ENCODE results near the gene MBD4. TPM values are rescaled to one million over a fixed set of nuclear protein-coding genes. Genes with fewer than 3 reads are reported as not detected.
"Not testable (repeated sequence)": the region's sequence is repeated elsewhere in the genome, so short reads cannot be mapped to it uniquely, and the experiment has no call there.

The MBD4 gene
- total RNA-seq (10 to 100 TPM; 37.9 to 56.6 (median 53.1) TPM), polyA plus RNA-seq (10 to 100 TPM; 45.2 to 46.9 TPM), total RNA-seq (72.4 reads per million, percentile 79 among the genes with 10 or more reads in this experiment)

- H3K4me1 ChIP-seq (ENCODE audit: control insufficient read depth in 2 of 2, insufficient read depth in 2 of 2, low read length in 2 of 2), result peaks cover 19 to 38% of the 10 kb centered on the region in 2 donors
Measured at GRCh38 chr3:129439817-129440617, at the start of gene MBD4, which contains the start of gene IFT122. Gene MBD4, minus strand, starts transcription at chr3:129439948. Its CDS starts 115 bp downstream, at chr3:129439833. Gene IFT122, plus strand, starts transcription at chr3:129440224. Its CDS starts 107 bp downstream, at chr3:129440331.

GRCh38 chr3:129489258-129489657 lies 49.5 kb upstream of the MBD4 start:
- peaks cover 0 to 11% (median 0%) of the 10 kb centered on the region in 3 experiments for H3K36me3 ChIP-seq (ENCODE audit: control insufficient read depth in 2 of 3, insufficient read depth in 3 of 3, low read length in 3 of 3)
- H3K4me1 Mint-ChIP-seq; H3K27me3 Mint-ChIP-seq; H3K27me3 ChIP-seq (ENCODE audit: control insufficient read depth in 2 of 2, insufficient read depth in 2 of 2, low read length in 2 of 2); H3K4me1 ChIP-seq (ENCODE audit: control insufficient read depth in 2 of 2, insufficient read depth in 2 of 2, low read length in 2 of 2); H3K9me3 ChIP-seq (ENCODE audit: control insufficient read depth in 2 of 3, low read length in 3 of 3); H3K27ac ChIP-seq (ENCODE audit: low read depth, low read length); intact Hi-C loops (cut with micrococcal nuclease); POLR2A ChIA-PET; H3K9me3 Mint-ChIP-seq; H3K4me3 ChIP-seq (ENCODE audit: low read length); DNase-seq; H3K27ac Mint-ChIP-seq; H3K4me3 Mint-ChIP-seq: not testable (repeated sequence)
- ATAC-seq, result peak; percentile 30
- H3K36me3 Mint-ChIP-seq, result peaks cover 0 to 41% (median 17%) of the 10 kb centered on the region in 5 donors
- CTCF ChIA-PET, result interaction anchor here (1.5 kb wide), 1 partner anchor 77 kb away, joined by 4 read pairs; no protein-coding TSS in a partner anchor

More at GRCh38 chr3:129439817-129440617, at the start of gene MBD4, which contains the start of gene IFT122:
- Histone ChIP-seq H3K27me3 (ENCODE audit: control insufficient read depth in 2 of 2, insufficient read depth in 2 of 2, low read length in 2 of 2) (no peaks in the 10 kb centered on the region), H3K9me3 (ENCODE audit: control insufficient read depth in 2 of 3, low read length in 3 of 3) (no peaks in the 10 kb centered on the region), H3K27ac (ENCODE audit: low read depth, low read length) (peak within 1 kb of the TSS; percentile 95), H3K4me3 (ENCODE audit: low read length) (peak within 1 kb of the TSS; percentile 99), H3K36me3 (ENCODE audit: control insufficient read depth in 2 of 3, insufficient read depth in 3 of 3, low read length in 3 of 3) (peaks cover 0 to 25% (median 0%) of the 10 kb centered on the region in 3 experiments)
- Mint-ChIP-seq H3K27me3 (no peaks in the 10 kb centered on the region), H3K4me3 (peak within 1 kb of the TSS; percentile 85 to 98 (median 94)), H3K27ac (peak within 1 kb of the TSS; percentile 93 to 99 (median 97)), H3K4me1 (peaks cover 52 to 88% (median 73%) of the 10 kb centered on the region in 7 donors), H3K36me3 (peaks cover 5 to 24% (median 17%) of the 10 kb centered on the region in 5 donors), H3K9me3 (peaks cover 0 to 4% (median 0%) of the 10 kb centered on the region in 11 donors)
- DNase-seq (peak; percentile 95 to 100 (median 99)), ATAC-seq (peak; percentile 91)
- intact Hi-C loops (cut with micrococcal nuclease), result loop anchor here (1.0 to 10.0 kb wide), 25 partner anchors 10 to 1845 kb away; partner anchors contain the start of genes ACAD9 (in 2 of the 2), EFCAB12 (in 2 of the 2), HMCES (in 2 of the 2) and PIK3R4 (in 2 of the 2)
- CTCF ChIA-PET, result interaction anchor here (0.7 to 1.3 kb wide), 3 partner anchors 15 to 183 kb away, joined by 3 to 4 read pairs (median 3); no protein-coding TSS in a partner anchor
- POLR2A ChIA-PET, result interaction anchor here (0.6 to 5.1 kb wide), 23 partner anchors 10 to 833 kb away, joined by 3 to 66 read pairs (median 5); partner anchors contain the start of genes EFCAB12 and TMCC1

- DNase-seq; CTCF ChIA-PET; H3K9me3 ChIP-seq (ENCODE audit: control insufficient read depth in 2 of 3, low read length in 3 of 3); H3K27ac ChIP-seq (ENCODE audit: low read depth, low read length); H3K9me3 Mint-ChIP-seq; H3K4me3 ChIP-seq (ENCODE audit: low read length); H3K27me3 Mint-ChIP-seq; ATAC-seq; H3K4me1 Mint-ChIP-seq; H3K4me3 Mint-ChIP-seq; POLR2A ChIA-PET; H3K4me1 ChIP-seq (ENCODE audit: control insufficient read depth in 2 of 2, insufficient read depth in 2 of 2, low read length in 2 of 2); H3K27me3 ChIP-seq (ENCODE audit: control insufficient read depth in 2 of 2, insufficient read depth in 2 of 2, low read length in 2 of 2); H3K36me3 ChIP-seq (ENCODE audit: control insufficient read depth in 2 of 3, insufficient read depth in 3 of 3, low read length in 3 of 3); intact Hi-C loops (cut with micrococcal nuclease): not testable (repeated sequence)
- peaks cover 2 to 32% (median 9%) of the 10 kb centered on the region in 5 donors for H3K36me3 Mint-ChIP-seq
- peak overlapping the region in 1 of 9 donors; percentile 38 for H3K27ac Mint-ChIP-seq
Measured at GRCh38 chr3:129487868-129488335, 48.2 kb upstream of the MBD4 start.

- H3K4me1 Mint-ChIP-seq, result peaks cover 0 to 10% (median 4%) of the 10 kb centered on the region in 7 donors
- POLR2A ChIA-PET, result interaction anchor here (0.6 kb wide), 1 partner anchor 172 kb away, joined by 3 read pairs; a partner anchor contains a TSS
- Histone ChIP-seq H3K36me3 (ENCODE audit: control insufficient read depth in 2 of 3, insufficient read depth in 3 of 3, low read length in 3 of 3) (peaks cover 0 to 7% (median 0%) of the 10 kb centered on the region in 3 experiments), H3K27me3 (ENCODE audit: control insufficient read depth in 2 of 2, insufficient read depth in 2 of 2, low read length in 2 of 2) (no peaks in the 10 kb centered on the region), H3K9me3 (ENCODE audit: control insufficient read depth in 2 of 3, low read length in 3 of 3) (no peaks in the 10 kb centered on the region), H3K4me1 (ENCODE audit: control insufficient read depth in 2 of 2, insufficient read depth in 2 of 2, low read length in 2 of 2) (peaks cover 0 to 5% of the 10 kb centered on the region in 2 donors), H3K27ac (ENCODE audit: low read depth, low read length) (no peak overlapping the region), H3K4me3 (ENCODE audit: low read length) (no peak overlapping the region)
- no peak overlapping the region for H3K4me3 Mint-ChIP-seq
- ATAC-seq (no peak), DNase-seq (no peak)
- intact Hi-C loops (cut with micrococcal nuclease), result no loop called here
- H3K36me3 Mint-ChIP-seq, result peaks cover 2 to 30% (median 9%) of the 10 kb centered on the region in 5 donors
- CTCF ChIA-PET, result no interaction called here
- peak overlapping the region in 1 of 9 donors; percentile 38 for H3K27ac Mint-ChIP-seq
- H3K27me3 Mint-ChIP-seq, result no peaks in the 10 kb centered on the region
- H3K9me3 Mint-ChIP-seq, result no peaks in the 10 kb centered on the region
Measured at GRCh38 chr3:129487183-129487867, 47.6 kb upstream of the MBD4 start.

- DNase-seq (no peak), ATAC-seq (no peak)
- no peak overlapping the region for H3K4me3 Mint-ChIP-seq
- POLR2A ChIA-PET, result interaction anchor here (0.6 kb wide), 1 partner anchor 171 kb away, joined by 3 read pairs; a partner anchor contains a TSS
- no peaks in the 10 kb centered on the region for H3K27me3 Mint-ChIP-seq
- peaks cover 0 to 10% of the 10 kb centered on the region in 2 donors for H3K4me1 ChIP-seq (ENCODE audit: control insufficient read depth in 2 of 2, insufficient read depth in 2 of 2, low read length in 2 of 2)
- no peaks in the 10 kb centered on the region for H3K9me3 ChIP-seq (ENCODE audit: control insufficient read depth in 2 of 3, low read length in 3 of 3)
- peak overlapping the region in 5 of 9 donors; percentile 3 to 44 (median 16) for H3K27ac Mint-ChIP-seq
- CTCF ChIA-PET, result interaction anchor here (1.5 kb wide), 1 partner anchor 11 kb away, joined by 5 read pairs; no protein-coding TSS in a partner anchor
- peaks cover 4 to 29% (median 9%) of the 10 kb centered on the region in 5 donors for H3K36me3 Mint-ChIP-seq
- H3K27ac ChIP-seq (ENCODE audit: low read depth, low read length), result no peak overlapping the region
- H3K9me3 Mint-ChIP-seq, result no peaks in the 10 kb centered on the region
- peaks cover 6 to 16% (median 11%) of the 10 kb centered on the region in 7 donors for H3K4me1 Mint-ChIP-seq
- peaks cover 0 to 6% (median 0%) of the 10 kb centered on the region in 3 experiments for H3K36me3 ChIP-seq (ENCODE audit: control insufficient read depth in 2 of 3, insufficient read depth in 3 of 3, low read length in 3 of 3)
- intact Hi-C loops (cut with micrococcal nuclease), result no loop called here
- no peak overlapping the region for H3K4me3 ChIP-seq (ENCODE audit: low read length)
- H3K27me3 ChIP-seq (ENCODE audit: control insufficient read depth in 2 of 2, insufficient read depth in 2 of 2, low read length in 2 of 2), result no peaks in the 10 kb centered on the region
Measured at GRCh38 chr3:129486664-129487035, 46.9 kb upstream of the MBD4 start.

All from naive thymus-derived CD4-positive, alpha-beta T cell (primary cell).